NCI-H146 treated with DMSO at 0.1 percent for 48 hours (cell line): ENCODE results near the gene BOLA3.
"Not testable (repeated sequence)": the region's sequence is repeated elsewhere in the genome, so short reads cannot be mapped to it uniquely, and the experiment has no call there.

Experiments used
- DNase-seq: peaks from one replicate; lab custom pipeline; 2025; ENCODE audit not compliant: unreplicated experiment; lab: John Stamatoyannopoulos, UW

BOLA3 gene, protein sequence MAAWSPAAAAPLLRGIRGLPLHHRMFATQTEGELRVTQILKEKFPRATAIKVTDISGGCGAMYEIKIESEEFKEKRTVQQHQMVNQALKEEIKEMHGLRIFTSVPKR

GRCh38 chr2:74147727-74148456 lies at the start of gene BOLA3:
BOLA3 (minus strand) TSS chr2:74147912; CDS start chr2:74147874, 38 bp downstream.
- peak; percentile 64 for DNase-seq

DNA sequence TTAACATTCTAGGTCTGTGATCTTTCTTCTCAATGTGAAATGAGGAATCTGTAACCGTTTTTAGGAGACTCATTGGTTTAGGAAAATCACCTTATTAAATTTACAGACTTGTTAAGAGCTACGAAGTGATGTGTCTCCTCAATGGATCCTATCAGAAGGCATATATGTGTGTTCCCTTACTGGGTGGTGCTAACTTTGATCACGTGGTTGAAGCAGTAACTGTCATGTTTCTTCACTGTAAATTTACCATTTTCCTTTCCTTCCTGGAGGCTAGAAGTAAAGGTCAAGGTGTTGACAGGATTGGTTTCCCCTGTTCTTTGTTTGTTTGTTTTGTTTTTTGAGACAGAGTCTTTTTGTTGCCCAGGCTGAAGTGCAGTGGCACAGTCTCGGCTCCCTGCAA lies 49.3 kb upstream of the BOLA3 start:
- no peak for DNase-seq

DNA sequence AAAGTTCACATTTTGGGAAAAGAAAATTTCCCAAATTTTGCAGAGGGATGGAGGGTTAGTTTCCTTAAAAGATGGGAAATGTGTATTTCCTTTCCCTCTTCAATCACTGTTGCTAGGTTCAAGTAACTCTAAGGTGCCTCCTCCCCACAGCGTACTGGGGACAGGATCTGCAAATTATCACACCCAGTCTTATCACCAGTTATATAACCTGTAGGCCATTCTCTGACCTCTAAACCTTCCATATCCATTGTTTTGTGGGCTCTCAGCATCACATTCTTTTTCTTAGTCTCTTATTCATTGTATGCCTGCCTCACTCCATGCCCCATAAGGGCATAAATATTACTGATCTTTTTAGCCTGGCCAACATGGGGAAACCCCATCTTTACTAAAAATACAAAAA lies 47.1 kb upstream of the BOLA3 start:
- no peak for DNase-seq

GRCh38 chr2:74191596-74192380 lies 44.1 kb upstream of the BOLA3 start:
- DNase-seq: peak; percentile 63

DNA sequence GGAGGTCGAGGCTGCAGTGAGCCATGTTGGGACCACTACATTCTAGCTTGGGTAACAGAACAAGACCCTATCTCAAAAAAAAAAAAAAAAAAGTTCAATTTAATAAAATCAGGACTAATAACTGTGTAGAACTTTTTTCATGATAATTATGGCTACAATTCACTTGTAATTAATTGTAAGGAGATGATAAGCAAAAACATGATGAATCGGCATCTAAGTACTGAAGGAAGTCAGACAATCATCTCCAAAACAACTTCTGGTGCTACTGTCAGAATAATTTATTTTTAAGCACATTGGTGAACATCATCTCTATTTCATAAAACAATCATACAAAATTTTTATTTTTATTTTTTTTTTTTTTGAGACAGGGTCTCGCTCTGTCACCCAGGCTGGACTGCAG lies 41.0 kb upstream of the BOLA3 start:
- no peak for DNase-seq

DNA sequence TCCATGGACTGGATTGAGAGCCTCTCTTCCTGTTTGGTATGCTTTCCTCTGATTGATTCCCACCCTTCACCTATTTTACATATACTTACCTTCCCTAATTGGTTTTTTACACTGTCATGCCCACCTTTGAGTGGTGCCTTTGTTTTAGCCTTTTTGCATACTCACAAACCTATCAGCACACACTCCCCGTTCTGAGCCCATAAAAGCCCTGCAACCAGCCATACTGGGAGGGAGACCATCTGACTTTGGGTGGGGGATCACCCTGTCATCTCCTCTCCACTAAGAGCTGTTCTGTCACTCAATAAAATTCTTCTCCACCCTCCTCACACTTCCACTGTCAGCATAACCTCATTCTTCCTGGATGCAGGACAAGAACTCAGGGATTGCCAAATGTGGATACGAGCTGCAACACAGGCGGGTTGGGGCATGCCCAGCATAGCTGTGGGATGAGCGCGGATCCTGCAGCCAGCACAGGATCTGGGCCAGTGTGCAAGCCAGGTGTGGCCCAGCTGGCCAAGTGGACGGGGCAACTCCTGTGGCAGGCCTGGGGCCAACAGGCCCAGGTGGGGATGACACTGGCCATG lies 40.4 kb upstream of the BOLA3 start:
- DNase-seq: peak; percentile 5

DNA sequence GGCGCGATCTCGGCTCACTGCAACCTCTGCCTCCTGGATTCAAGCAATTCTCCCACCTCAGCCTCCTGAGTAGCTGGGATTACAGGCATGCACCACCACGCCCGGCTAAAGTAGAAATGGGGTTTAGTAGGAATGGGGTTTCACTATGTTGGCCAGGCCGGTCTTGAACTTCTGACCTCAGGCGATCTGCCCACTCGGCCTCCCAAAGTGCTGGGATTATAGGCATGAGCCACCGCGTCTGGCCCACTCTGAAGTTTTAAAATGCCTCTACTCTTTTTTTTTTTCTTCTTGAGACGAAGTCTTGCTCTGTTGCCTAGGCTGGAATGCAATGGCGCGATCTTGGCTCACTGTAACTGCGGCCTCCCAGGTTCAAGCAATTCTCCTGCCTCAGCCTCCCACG lies 39.0 kb upstream of the BOLA3 start:
- DNase-seq: not testable (repeated sequence)

DNA sequence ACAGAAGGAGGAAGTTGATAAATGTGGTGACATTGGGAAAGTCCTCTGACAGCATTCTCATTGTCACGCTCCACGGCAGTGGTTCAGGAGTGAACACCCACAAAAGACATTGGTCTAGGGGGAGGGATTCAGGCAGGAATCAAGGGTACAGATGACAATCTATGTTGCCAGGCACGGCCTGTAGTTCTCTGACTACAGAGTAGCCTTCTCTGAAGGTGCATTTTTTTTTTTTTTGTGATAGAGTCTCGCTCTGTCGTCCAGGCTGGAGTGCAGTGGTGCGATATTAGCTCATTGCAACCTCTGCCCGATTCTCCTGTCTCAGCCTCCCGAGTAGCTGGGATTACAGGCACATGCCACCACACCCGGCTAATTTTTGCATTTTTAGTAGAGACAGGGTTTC lies 38.3 kb upstream of the BOLA3 start:
- no peak for DNase-seq

DNA sequence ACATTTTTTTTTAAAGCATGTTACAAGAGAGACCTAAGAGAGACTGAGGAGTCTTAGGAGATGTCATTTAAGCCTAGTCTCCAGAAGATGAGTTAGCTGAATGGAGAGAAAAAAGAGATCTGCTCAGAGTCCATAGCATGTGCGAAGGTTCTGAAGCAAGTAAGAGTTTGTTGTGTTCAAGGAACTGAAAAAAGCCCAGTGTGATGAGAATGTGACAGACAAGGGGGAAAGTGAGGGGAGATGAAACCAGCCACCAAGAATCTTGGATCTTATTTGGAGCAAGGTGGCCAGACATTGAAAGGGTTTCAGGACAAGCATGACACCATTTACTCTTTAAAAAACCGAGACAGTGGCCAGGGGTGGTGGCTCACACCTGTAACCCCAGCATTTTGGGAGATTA lies 36.2 kb upstream of the BOLA3 start:
- no peak for DNase-seq

DNA sequence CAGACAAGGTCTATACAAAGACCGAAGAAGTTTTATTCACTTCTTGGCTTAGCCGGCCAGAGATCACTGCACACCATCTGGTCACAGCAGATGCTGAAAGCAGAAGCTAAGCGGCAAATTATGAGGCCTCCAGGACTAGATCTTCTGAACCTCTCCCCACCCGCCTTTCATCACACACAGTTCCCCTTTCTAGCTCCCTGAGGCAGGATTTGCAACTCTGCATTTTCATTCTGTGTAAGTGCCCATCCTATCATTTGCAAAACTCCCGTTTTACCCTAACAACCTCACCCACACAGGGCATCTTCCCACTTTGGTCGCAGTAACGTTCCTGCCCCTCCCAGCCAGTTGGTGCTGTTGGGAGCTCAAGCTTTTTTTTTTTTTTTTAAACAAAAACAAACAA lies 34.0 kb upstream of the BOLA3 start:
- DNase-seq: peak; percentile 20

- DNase-seq: no peak
Observed at GRCh38 chr2:74179063-74179865, 31.6 kb upstream of the BOLA3 start.

DNA sequence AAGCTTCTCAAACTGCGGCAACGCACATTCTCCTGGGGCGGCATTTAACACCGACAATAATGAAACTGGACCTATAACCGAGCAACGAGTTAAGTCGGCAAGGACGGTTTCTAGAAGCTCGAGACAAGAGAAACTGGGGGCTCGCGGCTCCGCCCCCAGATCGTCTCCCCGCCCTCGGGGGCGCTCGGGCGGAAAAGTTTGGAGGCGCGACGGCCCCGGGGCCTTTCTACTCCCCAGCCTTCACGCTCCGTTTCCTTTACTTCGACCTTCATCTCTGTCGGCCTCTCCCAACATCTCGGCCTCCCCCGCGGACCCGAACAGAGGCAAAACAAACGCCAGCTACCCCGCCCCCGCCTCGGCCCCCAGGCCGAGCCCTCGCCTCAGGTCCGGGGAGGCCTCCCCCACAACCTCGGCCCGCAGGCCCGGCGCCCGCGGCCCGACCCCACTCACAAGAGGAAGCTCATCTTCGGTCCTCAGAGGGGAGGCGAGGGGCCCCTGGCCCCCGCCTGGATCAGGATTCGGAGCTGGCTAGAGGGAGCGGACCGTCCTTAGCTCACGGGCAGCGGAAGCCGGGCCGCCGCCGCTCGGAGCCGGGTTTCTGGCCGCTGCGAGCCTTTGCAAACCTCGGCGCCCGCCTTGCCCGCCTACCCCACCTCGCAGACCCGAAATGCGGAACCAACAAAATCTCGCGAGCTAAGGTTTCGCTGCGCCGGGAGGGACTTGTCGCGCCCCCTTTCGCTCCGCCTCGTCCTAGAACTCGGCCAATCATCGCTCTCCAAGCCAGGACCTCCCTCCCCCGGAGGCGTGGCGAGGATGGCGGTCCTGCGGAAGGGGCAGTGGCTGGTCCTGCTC lies 30.7 kb upstream of the BOLA3 start, which contains the start of gene MOB1A:
Gene MOB1A, minus strand, starts transcription at position 669 of the 852 bp plus-strand sequence. Its CDS starts 205 bp downstream, at position 464.
- DNase-seq: peak; percentile 97

DNA sequence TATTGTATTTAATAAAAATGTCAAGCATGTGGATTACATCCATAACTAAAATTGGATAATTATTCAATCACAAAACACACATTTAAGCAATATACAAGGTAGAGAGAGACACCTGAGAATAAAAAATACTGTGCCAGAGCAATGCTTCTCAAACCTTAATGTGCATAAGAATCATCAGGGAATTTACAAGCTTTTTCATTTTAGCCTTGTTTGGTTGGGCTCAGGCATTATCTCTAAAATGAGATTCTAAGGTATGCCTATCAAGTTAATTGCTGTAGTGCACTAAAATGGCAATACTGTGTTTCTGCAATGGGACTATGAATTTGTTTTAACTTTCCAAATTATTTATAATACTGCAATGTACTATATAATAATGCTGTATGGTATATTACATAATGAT lies 30.0 kb upstream of the BOLA3 start:
- no peak for DNase-seq

DNA sequence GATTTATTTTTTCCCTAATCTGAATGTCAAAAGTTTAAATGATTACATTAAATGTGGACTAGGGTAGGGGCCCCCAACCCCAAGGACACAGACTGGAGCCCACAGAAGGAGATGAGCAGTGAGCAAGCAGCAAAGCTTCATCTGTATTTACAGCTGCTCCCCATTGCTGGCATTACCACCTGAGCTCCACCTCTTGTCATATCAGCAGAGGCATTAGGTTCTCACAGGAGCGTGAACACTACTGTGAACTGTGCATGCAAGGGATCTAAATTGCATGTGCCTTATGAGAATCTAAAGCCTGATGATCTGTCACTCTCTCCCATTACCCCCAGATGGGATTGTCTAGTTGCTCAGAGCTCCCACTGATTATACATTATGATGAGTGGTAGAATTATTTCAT lies 27.2 kb upstream of the BOLA3 start:
- no peak for DNase-seq

- no peak for DNase-seq
Observed at GRCh38 chr2:74168739-74169138, 21.0 kb upstream of the BOLA3 start.

DNA sequence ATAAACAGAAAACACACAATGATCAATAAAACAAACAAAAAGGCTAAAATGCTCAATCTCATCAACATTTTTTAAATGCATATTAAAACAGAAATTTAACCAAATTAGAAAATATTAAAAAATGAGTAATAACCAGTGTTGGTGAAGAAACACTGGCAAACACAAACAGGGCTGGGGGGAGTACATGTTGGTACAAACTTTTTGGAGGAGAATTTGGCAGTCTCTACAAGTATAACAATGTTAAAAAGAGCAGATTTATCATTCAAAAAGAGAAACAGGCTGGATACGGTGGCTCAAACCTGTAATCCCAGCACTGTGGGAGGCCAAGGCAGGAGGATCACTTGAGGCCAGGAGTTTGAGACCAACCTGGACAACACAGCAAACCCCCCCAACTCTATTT lies 17.0 kb upstream of the BOLA3 start:
- DNase-seq: no peak

GRCh38 chr2:74162951-74163350 lies 15.2 kb upstream of the BOLA3 start:
- no peak for DNase-seq

GRCh38 chr2:74155830-74156229 lies 8.1 kb upstream of the BOLA3 start:
- no peak for DNase-seq

DNA sequence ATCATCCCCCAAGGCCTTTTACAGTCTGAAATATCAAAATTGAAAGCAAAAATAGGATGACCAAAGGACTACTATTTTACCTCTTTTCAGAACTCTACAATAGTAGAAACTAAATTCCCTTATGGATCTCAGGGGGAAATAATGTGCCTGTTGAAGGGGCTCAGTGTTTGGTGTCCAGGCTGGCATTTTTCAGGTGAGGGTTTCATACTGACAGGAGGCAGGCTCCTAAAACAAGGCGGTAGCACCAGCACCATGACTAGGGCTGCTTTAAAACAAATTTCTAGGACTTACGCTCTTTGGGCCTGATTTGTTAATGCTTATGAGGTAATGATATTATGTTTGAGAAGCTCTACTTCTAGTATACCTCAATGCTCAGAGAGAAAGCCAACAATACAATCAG lies 5.2 kb upstream of the BOLA3 start:
- DNase-seq: no peak
